ENCODE measurements around the gene STXBP5L. TPM values are rescaled to one million over a fixed set of nuclear protein-coding genes. Genes with fewer than 3 reads are reported as not detected.
"Not testable (repeated sequence)": the region's sequence is repeated elsewhere in the genome, so short reads cannot be mapped to it uniquely, and the experiment has no call there.

The STXBP5L gene
- polyA plus RNA-seq, 4 donors: 0.17 to 0.54 (median 0.35) TPM

DNA sequence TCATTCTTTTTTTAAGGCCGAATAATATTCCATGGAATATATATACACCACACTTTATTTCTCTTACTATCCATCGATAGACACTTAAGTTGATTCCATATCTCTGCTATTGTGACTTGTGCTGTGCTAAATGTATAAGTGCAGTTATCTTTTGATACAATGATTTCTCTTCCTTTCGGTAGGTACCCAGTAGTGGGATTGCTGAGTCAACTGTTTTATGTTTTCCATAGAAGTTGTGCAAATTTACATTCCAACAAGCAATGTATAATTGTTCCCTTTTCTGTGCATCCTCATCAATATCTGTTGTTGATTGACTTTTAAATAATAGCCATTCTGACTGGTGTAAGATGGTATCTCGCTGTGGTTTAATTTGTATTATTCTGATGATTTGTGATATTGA, 81.0 kb downstream of the STXBP5L start:
- DNase-seq (ENCODE audit: low read depth in 4 of 4, low spot score in 3 of 4): no peak

DNA sequence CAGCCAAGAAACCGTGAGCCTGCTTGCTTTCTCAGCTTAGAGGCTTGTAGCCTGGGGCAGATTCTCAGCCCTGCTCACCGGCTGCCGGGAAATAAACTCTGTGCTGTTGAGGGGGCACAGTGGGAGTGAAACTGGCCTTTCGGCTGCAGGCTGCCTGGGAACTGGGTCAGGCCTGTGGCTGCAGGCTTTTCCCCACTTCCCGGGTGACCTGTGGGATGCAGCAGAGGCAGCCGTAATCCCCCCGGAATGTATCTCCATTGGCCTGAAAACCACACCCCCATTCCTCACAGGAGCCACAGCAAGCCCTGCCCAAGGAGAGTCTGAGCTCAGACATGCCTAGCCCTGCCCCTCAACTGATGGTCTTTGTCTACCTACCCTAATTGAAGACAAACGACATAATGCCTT, 110.9 kb downstream of the STXBP5L start:
- no peak for DNase-seq (ENCODE audit: low read depth in 4 of 4, low spot score in 3 of 4)

DNA sequence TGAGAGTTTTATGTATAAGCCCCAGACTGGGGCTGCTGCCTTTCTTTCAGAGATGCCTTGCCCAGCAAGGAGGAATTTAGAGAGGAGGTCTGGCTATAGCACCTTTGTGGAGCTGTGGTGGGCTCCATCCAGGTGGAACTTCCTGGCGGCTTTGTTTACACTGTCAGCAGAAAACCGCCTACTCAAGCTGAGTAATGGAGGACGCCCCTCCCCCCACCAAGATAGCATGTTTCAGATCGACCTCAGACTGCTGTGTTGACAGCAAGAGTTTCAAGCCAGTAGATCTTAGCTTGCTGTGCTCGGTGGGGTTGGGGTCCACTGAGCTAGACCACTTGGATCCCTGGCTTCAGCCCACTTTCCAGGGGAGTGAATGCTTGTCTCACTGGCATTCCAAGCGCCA, 155.6 kb downstream of the STXBP5L start:
- DNase-seq (ENCODE audit: low read depth in 4 of 4, low spot score in 3 of 4): no peak

DNA sequence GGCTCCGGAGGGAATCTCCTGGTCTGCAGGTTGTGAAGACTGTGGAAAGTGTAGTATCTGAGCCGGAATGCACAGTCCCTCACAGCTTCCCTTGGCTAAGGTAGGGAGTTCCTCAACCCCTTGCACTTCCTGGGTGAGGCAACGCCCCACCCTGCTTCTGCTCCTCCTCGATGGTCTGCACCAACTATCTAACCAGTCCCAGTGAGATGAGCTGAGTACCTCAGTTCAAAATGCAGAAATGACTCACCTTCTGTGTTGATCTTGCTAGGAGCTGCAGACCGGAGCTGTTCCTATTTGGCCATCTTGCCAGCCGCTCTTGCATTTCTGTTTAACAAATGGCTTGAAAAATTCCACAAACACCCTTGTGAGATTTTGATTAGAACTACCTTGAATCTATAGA, 156.1 kb downstream of the STXBP5L start:
- DNase-seq (ENCODE audit: low read depth in 4 of 4, low spot score in 3 of 4): no peak

DNA sequence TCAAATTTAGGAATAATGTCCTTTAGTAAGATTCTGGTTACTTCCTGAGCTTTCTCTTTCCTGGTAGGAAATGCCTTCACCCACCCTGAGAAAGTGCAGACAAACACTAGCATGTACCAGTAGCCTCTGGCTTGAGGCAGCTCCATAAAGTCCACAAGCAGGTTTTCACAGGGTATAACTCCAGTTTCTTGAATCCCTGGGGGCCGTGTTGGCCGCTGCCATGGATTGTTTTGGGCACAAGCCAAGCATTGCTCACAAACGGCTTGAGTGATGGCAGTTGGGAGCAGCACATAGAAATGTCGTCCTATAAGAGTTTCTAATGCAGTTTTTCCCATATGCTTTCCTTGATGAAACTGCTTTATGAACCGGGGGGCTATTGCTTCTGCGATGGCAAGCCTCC, 164.1 kb downstream of the STXBP5L start:
- peak in 1 of 4 donors; percentile 10 for DNase-seq (ENCODE audit: low read depth in 4 of 4, low spot score in 3 of 4)

DNA sequence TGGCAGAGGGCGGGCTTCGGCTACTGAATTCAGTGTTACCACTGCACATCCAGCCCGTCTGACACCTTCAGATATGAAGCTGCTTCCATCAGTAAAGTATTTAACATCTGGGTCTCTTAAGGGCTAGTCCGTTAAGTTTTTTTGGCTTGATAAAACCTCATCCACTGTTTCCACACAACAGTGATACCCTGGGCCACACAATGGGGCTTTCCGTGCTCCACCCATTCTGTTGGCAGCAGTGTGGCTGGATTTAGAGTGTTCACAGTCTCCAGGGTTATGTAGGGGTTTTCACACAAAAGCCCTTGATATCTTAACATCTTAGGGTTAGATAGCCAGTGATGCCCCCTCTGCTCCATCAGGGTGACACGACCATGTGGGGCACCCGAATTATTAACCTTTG, 165.0 kb downstream of the STXBP5L start:
- DNase-seq (ENCODE audit: low read depth in 4 of 4, low spot score in 3 of 4): no peak

DNA sequence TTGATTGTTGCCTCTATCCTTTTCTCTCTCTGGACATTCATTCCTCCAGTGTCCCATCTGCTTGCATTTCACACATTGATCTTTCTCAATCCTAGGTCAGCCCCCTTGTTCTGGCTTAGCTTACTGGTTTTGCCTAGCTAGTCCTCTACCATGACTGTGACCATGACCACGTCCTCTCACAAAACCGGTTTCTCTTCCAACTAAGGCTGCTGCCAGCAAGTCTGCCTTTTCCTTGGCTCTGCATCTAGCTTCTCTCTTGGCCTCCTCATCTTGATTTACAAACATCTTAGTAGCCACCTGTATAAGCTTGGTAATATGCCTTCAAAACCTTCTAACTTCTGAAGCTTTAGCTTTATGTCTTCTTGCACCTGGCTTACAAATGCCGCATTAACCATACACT, 167.2 kb downstream of the STXBP5L start:
- no peak for DNase-seq (ENCODE audit: low read depth in 4 of 4, low spot score in 3 of 4)

DNA sequence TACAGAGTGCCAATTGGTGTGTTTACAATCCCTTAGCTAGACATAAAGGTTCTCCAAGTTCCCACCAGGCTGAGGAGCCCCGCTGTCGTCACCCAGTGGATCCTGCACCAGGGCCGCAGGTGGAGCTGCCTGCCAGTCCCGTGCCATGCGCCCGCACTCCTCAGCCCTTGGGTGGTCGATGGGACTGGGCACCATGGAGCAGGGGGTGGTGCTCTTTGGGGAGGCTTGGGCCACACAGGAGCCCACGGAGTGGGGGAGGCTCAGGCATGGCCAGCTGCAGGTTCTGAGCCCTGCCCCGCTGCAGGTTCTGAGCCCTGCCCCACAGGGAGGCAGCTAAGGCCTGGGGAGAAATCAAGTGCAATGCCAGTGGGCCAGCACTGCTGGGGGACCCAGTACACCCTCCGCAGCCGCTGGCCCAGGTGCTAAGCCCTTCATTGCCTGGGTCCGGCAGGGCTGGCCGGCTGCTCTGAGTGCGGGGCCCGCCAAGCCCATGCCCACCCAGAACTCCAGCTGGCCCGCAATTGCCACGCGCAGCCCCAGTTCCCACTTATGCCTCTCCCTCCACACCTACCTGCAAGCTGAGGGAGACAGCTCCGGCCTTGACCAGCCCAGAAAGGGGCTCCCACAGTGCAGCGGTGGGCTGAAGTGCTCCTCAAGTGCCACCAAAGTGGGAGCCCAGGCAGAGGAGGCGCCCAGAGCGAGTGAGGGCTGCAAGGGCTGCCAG, 170.5 kb downstream of the STXBP5L start:
- not testable (repeated sequence) for DNase-seq (ENCODE audit: low read depth in 4 of 4, low spot score in 3 of 4)

DNA sequence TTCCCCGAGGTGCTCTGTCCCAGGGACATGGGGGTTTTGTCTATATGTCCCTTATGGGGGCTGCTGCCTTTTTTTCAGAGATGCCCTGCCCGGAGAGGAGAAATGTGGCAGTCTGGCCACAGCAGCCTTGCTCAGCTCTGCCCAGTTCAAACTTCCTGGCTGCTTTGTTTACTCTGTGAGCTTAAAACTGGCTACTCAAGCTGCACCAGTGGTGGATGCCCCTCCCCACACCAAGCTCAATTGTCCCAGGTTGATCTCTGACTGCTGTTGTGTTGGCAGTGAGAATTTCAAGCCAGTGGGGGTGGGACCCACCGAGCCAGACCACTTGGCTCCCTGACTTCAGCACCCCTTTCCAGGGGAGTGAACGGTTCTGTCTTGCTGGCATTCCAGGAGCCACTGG, 188.9 kb downstream of the STXBP5L start:
- peak in 1 of 4 donors; percentile 3 for DNase-seq (ENCODE audit: low read depth in 4 of 4, low spot score in 3 of 4)

DNA sequence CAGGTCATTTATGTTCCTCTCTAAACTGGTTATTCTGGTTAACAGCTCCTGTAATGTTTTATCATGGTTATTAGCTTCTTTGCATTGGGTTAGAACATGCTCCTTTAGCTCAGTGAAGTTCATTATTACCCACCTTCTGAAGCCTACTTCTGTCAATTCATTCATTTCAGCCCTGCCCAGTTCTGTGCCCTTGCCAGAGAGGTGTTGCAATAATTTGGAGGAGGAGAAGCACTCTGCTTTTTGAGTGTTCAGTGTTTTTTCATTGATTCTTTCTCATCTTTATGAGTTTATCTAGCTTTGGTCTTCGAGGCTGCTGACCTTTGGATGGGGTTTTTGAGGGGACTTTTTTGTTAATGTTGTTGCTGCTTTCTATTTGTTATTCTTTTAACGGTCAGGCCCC, 203.1 kb downstream of the STXBP5L start:
- DNase-seq (ENCODE audit: low read depth in 4 of 4, low spot score in 3 of 4): not testable (repeated sequence)

DNA sequence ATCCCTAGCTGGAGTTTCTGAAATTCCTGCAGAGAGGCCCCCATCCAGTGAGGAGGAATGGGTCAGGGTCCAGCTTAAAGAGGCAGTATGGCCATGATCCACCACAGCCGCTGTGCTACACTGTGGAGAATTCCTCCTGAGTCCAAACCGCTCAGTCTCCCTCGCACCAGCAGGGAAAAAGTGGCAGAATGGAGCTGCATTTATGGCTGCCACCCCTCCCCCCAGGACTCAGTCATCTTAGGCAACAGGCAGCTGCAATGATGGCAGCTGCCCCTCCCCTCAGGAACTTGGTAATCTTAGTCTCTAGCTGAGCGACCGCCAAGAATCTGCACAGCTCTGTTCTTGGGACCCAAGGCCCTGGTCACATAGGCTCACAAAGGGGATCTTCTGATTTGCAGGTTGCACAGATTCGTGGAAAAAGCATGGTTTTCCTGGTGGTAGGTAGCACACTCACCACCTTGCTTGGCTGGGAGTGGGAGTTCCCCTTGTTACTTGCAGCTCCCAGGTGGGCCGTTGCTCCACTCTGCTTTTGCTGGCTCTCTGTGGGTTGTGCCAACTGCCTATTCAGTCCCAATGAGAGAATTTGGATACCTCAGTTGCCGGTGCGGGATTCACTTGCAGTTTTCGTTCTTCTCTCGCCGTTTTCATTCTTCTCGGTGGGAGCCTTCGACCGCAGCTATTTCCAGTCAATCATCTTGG, 204.1 kb downstream of the STXBP5L start:
- no peak for DNase-seq (ENCODE audit: low read depth in 4 of 4, low spot score in 3 of 4)

DNA sequence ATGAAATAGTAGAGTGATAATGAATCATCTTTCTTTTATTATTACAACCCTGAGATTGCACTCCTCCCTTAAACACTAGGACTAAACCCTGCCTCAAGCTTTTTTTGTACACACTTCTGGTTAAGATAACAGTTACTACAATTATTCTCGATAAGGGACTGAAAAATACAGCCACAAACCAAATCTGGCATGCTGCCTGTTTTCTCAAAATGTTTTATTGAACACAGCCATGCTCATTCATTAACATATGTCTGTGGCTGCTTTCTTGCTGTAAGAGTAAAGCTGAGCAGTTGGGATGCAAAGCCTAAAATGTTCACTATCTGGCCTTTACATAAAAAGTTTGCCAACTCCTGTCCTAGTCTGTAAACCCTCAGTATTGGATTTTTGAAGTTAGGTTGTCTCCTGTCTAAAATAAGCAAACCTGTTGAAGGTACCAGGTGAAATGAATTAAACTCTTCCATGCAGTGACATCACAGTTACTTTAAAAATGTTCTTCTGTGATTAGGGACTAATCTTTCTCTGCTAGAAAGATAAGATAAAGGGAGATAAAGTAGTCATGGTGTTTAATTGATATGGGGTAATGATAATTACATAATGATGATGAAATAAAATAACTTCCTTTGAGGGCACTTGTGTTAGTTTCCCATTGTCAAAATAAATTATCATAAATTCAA, 218.2 kb downstream of the STXBP5L start:
- DNase-seq (ENCODE audit: low read depth in 4 of 4, low spot score in 3 of 4): no peak

DNA sequence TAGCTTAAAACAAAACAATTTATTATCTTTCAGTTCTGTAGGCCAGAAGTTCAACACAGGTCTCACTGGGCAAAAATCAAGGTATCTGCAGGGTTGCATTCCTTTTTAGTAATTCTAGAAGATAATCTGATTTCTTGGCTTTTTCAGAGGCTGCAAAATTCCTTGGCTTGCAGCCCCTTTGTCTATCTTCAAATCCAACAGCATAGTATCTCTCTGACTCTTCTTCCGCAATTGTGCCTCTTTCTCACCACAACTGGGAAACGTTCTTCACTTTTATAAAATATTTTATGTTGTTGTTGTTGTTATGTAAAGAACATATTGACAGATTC, 218.7 kb downstream of the STXBP5L start:
- no peak for DNase-seq (ENCODE audit: low read depth in 4 of 4, low spot score in 3 of 4)

DNA sequence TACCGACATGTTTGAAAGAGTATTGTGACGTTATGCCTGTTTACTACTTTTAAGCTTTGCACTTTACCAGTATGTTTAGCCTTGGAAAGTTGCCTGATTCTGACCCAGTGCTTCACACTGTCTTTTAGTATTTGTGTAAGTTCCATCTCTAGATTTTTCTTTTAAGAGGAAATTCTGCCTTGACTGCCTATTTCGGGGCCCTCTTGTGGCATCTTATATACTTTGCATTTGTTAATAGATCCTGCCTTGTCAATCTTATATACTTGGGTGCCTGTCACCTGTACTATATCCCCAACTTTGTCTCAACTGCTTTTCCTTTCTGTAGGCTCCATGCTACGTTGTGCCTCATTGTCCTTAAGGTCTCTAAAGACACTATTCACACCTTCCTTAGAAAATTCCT, 244.6 kb downstream of the STXBP5L start:
- no peak for DNase-seq (ENCODE audit: low read depth in 4 of 4, low spot score in 3 of 4)

DNA sequence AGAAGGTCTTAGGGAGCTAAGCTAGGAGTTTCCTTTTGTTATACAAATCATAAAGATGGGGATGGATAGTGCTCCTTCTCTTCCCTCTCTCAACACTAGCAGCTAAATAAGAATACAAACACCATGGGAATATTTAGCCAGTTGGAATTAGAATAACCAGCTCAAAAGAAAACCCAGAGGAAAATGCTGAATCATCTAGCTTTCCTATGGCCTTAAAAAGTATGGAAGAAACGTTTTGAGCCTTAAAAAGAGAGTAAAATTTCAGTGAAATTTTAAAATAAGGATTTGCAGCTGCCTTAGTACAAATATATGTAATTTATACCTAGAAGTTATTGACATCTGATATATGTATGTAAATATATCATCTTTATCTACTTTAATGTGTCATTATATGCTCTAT, 245.8 kb downstream of the STXBP5L start:
- DNase-seq (ENCODE audit: low read depth in 4 of 4, low spot score in 3 of 4): no peak

DNA sequence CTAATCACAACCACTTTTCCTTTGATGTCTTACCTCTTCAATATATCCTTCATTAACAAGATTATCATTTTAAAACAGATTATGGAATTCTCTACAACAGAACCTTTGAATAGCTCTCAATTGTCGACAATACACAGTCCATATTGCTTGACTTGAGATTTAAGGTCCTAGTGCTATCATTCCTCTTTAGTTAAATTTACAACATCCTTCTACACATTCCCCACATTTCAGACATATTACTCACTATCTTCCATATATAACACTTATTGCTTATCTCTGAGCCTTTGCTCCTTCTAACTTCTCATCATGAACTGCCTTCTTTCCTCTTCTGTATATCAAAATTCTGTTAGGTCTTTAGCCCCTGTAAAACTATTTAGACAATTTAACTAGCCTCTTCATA, 247.0 kb downstream of the STXBP5L start:
- DNase-seq (ENCODE audit: low read depth in 4 of 4, low spot score in 3 of 4): no peak

DNA sequence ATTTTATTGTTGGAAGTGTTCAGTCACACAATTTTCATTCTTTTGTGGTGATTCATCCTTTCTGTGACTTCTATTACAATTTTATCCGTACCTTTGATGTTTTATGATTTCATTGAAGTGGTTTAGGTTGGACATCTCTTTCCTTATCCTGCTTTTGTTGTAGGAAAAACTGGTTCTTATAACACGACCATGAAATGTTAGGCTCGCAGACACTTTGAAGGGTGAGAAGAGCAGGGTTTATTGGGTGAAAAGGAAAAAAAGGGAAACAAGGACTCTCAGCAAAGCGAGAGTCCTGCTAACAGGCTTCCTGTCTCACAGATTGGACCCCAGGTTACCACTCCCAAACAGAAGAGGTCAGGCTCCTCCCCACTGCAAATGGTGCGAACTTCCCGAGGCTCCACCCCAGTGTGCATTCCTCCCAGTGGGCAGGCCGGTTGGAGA, 257.4 kb downstream of the STXBP5L start:
- DNase-seq (ENCODE audit: low read depth in 4 of 4, low spot score in 3 of 4): no peak

DNA sequence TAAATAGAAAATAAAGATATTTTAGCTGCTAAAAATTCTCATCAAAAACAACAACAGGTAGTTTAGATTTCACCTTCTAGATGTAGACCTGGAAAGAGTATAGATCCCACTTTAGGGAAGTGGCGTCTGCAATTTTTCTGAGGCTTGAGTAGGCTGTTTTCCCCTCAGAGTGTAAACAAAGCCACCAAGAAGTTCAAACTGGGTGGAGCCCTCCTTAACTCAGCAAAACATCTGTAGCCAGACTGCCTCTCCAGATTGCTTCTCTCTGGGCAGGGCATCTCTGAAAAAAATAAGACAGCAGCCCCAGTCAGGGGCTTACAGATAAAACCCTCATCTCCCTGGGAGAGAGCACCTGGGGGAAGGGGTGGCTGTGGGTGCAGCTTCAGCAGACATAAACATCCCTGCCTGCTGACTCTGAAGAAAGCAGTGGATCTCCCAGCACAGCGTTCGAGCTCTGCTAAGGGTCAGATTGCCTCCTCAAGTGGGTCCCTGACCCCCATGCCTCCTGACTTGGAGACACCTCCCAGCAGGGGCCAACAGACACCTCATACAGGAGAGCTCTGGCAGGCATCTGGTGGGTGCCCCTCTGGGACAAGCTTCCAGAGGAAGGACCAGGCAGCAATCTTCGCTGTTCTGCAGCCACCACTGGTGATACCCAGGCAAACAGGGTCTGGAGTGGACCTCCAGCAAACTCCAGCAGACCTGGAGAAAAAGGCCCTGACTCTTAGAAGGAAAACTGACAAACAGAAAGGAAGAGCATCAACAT, 259.6 kb downstream of the STXBP5L start:
- DNase-seq (ENCODE audit: low read depth in 4 of 4, low spot score in 3 of 4): no peak

DNA sequence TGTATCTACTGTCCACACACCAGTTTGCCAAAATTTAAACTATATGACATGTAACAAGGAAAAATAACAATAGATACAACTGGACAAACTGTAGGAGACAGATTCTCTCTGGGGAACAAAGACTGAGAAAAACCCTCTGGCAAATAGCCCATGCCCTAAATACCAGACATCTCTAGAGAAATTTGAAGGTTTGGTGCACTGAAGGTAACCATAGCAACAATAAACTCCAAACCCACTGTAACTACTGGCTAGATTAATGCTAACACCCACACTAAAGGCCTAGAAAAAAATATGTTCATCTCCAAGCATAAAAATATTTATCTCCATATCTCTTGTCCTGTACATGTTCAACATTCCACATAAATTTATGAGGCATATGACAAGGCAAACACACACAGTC, 267.1 kb downstream of the STXBP5L start:
- no peak for DNase-seq (ENCODE audit: low read depth in 4 of 4, low spot score in 3 of 4)

DNA sequence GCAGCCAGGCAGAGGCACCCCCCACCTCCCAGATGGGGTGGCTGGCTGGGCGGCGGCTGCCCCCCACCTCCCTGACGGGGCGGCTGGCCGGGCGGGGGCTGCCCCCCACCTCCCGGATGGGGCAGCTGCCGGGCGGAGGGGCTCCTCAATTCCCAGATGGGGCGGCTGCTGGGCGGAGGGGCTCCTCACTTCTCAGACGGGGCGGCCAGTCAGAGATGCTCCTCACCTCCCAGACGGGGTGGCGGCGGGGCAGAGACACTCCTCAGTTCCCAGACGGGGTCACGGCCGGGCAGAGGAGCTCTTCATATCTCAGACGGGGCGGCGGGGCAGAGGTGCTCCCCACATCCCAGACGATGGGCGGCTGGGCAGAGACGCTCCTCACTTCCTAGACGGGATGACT, 282.6 kb downstream of the STXBP5L start:
- DNase-seq (ENCODE audit: low read depth in 4 of 4, low spot score in 3 of 4): not testable (repeated sequence)

DNA sequence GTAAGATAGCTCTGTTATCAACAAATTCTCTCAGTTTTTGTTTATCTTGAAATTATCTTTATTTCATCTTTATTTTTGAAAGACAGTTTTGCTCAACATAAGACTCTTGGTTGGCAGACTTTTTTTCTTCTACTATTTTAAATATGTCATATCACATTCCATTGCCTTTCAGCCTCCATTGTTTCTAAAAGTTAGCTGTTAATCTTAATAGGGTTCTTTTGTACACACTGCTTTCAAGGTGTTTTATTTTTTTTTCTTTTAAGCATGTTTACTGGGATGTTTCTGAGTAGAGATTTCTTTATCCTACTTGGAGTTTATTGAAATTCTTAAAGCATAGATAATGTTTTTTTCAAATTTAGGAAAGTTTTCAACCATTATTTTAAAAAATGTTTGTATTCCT, 294.6 kb downstream of the STXBP5L start:
- DNase-seq (ENCODE audit: low read depth in 4 of 4, low spot score in 3 of 4): no peak
